Measurements from ENCODE around the gene AGPS. TPM values are rescaled to one million over a fixed set of nuclear protein-coding genes. Genes with fewer than 3 reads are reported as not detected.

AGPS gene
- total RNA-seq, 3 donors from 2014 or later, result 28.2 to 30.6 (median 28.5) TPM

DNA sequence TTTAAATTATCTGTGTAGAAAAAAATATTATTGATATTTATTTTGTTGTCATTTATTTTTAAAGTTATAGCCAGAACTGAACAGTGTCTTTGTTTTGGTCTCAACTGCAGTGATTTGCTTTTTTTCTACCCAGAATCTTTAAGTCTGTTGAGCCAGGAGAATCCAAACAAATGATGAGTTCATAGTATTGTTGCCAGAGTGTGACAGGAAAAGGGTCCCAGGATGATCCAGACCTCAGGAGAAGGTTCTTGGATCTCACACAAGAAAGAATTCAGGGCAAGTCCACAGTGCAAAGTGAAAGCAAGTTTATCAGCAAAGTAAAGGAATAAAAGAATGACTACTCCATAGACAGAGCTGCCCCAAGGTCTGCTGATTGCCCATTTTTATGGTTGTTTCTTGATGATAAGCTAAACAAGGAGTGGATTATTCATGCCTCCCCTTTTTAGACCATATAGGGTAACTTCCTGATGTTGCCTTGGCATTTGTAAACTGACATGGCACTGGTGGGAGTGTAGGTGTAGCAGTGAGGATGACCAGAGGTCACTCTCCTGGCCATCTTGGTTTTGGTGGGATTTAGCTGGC is 127.1 kb downstream of the AGPS start:
- TF ChIP-seq POLR2AphosphoS5 (IDR thresholded peaks at IDR 0.05) (no peak), POLR2A (IDR thresholded peaks at IDR 0.05) (no peak)
- TF ChIP-seq, protein P1, sequence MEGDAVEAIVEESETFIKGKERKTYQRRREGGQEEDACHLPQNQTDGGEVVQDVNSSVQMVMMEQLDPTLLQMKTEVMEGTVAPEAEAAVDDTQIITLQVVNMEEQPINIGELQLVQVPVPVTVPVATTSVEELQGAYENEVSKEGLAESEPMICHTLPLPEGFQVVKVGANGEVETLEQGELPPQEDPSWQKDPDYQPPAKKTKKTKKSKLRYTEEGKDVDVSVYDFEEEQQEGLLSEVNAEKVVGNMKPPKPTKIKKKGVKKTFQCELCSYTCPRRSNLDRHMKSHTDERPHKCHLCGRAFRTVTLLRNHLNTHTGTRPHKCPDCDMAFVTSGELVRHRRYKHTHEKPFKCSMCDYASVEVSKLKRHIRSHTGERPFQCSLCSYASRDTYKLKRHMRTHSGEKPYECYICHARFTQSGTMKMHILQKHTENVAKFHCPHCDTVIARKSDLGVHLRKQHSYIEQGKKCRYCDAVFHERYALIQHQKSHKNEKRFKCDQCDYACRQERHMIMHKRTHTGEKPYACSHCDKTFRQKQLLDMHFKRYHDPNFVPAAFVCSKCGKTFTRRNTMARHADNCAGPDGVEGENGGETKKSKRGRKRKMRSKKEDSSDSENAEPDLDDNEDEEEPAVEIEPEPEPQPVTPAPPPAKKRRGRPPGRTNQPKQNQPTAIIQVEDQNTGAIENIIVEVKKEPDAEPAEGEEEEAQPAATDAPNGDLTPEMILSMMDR (IDR thresholded peaks at IDR 0.05), result no peak
- Histone ChIP-seq H3K4me3 (no peak overlapping the region), H3K27me3 (no peaks in the 10 kb centered on the region), H3K9me3 (no peaks in the 10 kb centered on the region), H3K27ac (no peak overlapping the region), H3K36me3 (no peaks in the 10 kb centered on the region), H3K4me1 (no peaks in the 10 kb centered on the region)
- no peak for DNase-seq (ENCODE audit: low spot score in 2 of 2)
- intact Hi-C loops (cut with DNase I; ENCODE audit: low total_unique reads), result no loop called here

DNA sequence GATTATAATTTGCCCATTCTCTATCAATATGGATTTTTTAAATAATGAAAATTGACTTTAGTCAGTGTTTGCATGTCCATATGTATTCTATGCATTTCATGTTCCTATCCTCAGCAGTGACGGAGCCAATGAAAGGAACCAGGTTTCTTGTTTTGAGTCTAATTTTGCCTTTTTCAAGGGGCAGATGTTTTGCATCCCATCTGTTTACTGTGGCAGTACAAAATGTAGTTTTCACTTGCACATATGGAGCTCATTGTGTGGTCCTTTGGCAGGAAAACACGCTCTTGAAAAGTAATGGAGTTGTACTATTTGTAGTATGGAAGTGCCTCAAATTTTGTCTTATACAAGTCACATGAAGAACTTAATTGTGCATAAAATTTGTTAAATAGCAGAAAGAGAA is 127.8 kb downstream of the AGPS start:
- intact Hi-C loops (cut with DNase I; ENCODE audit: low total_unique reads), result no loop called here
- H3K27me3 ChIP-seq, result no peaks in the 10 kb centered on the region
- no peak for DNase-seq (ENCODE audit: low spot score in 2 of 2)
- H3K9me3 ChIP-seq, result no peaks in the 10 kb centered on the region
- H3K4me1 ChIP-seq, result no peaks in the 10 kb centered on the region
- TF ChIP-seq, protein P1 (IDR thresholded peaks at IDR 0.05), result no peak
- no peak for TF ChIP-seq POLR2A (IDR thresholded peaks at IDR 0.05)
- TF ChIP-seq POLR2AphosphoS5 (IDR thresholded peaks at IDR 0.05), result no peak
- H3K4me3 ChIP-seq, result no peak overlapping the region
- no peaks in the 10 kb centered on the region for H3K36me3 ChIP-seq
- H3K27ac ChIP-seq, result no peak overlapping the region

DNA sequence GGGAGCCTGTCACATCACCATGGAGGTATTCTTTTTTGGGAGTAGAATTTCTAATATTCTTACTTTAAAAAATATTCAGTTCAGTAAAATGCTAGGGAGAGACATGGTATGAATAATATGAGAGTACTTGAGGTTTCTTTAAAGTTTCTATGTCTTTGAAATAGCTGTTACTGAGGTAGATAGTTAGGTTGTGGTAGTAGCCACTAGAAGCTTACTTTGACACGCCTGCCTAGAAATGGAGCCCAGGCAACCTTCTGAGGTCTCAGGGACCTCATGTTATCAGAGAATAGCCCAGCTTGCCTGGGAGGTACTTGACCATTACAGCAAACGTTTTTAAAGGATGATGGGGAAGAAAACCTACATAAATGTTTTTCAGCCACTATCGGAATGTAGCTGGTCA is 131.2 kb downstream of the AGPS start:
- intact Hi-C loops (cut with DNase I; ENCODE audit: low total_unique reads), result no loop called here
- no peaks in the 10 kb centered on the region for H3K4me1 ChIP-seq
- no peaks in the 10 kb centered on the region for H3K36me3 ChIP-seq
- no peak for DNase-seq (ENCODE audit: low spot score in 2 of 2)
- no peak for TF ChIP-seq POLR2AphosphoS5 (IDR thresholded peaks at IDR 0.05)
- TF ChIP-seq, protein P1 (IDR thresholded peaks at IDR 0.05), result no peak
- no peak for TF ChIP-seq POLR2A (IDR thresholded peaks at IDR 0.05)
- H3K4me3 ChIP-seq, result no peak overlapping the region
- no peaks in the 10 kb centered on the region for H3K9me3 ChIP-seq
- no peaks in the 10 kb centered on the region for H3K27me3 ChIP-seq
- no peak overlapping the region for H3K27ac ChIP-seq

DNA sequence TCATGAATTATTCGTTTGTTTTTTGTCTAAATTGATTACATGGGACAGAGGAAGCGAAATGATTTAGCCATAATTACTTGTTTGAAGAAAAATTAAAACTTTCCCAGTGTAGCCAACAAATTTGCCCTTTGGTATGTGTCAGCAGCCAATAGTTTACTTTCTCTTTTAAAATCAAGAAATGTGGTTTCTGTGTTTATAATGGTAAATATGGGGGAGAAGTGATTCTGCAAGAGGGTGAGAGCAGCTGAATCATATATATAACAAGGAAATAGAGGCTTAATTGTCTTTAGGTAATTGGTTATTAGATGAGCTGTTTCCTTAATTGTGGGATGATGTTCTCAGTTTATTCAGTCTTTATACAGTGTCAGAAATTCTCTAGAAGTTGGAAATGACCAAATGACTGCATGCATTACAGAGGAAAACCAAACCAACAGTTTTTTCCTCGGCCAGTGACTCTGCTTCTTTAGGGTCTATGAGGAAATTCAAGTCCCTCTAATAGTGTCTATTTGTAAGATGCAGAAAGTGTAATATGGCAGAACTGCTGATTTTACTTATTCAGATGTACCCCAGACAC is 132.9 kb downstream of the AGPS start:
- no peaks in the 10 kb centered on the region for H3K36me3 ChIP-seq
- TF ChIP-seq POLR2AphosphoS5 (IDR thresholded peaks at IDR 0.05) (no peak), POLR2A (IDR thresholded peaks at IDR 0.05) (no peak)
- TF ChIP-seq, protein P1 (IDR thresholded peaks at IDR 0.05), result no peak
- no peaks in the 10 kb centered on the region for H3K4me1 ChIP-seq
- no peak for DNase-seq (ENCODE audit: low spot score in 2 of 2)
- no peak overlapping the region for H3K27ac ChIP-seq
- H3K4me3 ChIP-seq, result no peak overlapping the region
- intact Hi-C loops (cut with DNase I; ENCODE audit: low total_unique reads), result no loop called here
- no peaks in the 10 kb centered on the region for H3K9me3 ChIP-seq
- no peaks in the 10 kb centered on the region for H3K27me3 ChIP-seq

DNA sequence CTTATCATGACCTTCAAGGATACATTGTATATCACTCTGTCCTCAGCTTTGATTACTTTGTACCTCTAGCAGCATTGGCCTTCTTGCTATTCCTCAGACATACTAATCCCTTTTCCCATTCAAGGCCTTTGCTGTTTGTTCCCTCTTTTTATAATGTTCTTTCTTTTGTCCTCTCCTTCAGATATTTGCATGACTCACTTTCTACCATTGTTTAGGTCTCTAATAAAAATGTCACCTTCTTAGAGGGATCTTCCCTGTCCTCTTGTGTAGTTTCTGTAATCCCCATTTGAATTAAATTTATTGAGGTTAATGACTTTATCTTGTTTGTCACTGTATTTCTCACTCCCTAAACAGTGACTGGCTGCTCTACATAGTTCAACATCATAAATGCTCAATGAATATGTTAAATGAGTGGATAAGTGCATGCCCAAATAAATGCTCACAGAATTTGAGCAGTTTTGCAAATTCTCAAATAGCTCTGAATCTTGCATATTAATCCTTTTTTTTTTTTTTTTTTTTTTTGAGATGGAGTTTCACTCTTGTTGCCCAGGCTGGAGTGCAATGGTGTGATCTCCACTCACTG is 135.9 kb downstream of the AGPS start:
- H3K27me3 ChIP-seq, result no peaks in the 10 kb centered on the region
- intact Hi-C loops (cut with DNase I; ENCODE audit: low total_unique reads), result no loop called here
- H3K4me3 ChIP-seq, result no peak overlapping the region
- H3K4me1 ChIP-seq, result no peaks in the 10 kb centered on the region
- H3K36me3 ChIP-seq, result no peaks in the 10 kb centered on the region
- no peaks in the 10 kb centered on the region for H3K9me3 ChIP-seq
- TF ChIP-seq, protein P1 (IDR thresholded peaks at IDR 0.05), result no peak
- TF ChIP-seq POLR2A (IDR thresholded peaks at IDR 0.05) (no peak), POLR2AphosphoS5 (IDR thresholded peaks at IDR 0.05) (no peak)
- no peak overlapping the region for H3K27ac ChIP-seq
- no peak for DNase-seq (ENCODE audit: low spot score in 2 of 2)
